Measurements from ENCODE around the gene GDPD3. TPM values are rescaled to one million over a fixed set of nuclear protein-coding genes. Genes with fewer than 3 reads are reported as not detected.

Gene GDPD3
- total and polyA plus RNA-seq, 9 of the 15 experiments (the other 6 are each of a cell fraction or from before 2014, with no cell fraction given) = 0.47 to 3.9 (median 1.1) TPM

GRCh38 chr16:30065102-30065942, 48.0 kb downstream of the GDPD3 start, which contains the start of gene ALDOA:
Gene ALDOA, plus strand, starts transcription at chr16:30065760. Its CDS starts 1,138 bp downstream, at chr16:30066898.
- intact Hi-C loops (cut with micrococcal nuclease) = loop anchor here (10.0 kb wide), 2 partner anchors 309 to 589 kb away; partner anchors contain the start of genes FBRS, MYL11, PRR14 and TBC1D10B
- Histone ChIP-seq H3K9ac (ENCODE audit: insufficient read depth in 1 of 2, low read depth in 2 of 2, low read length in 2 of 2) (peak within 1 kb of the TSS; percentile 93 to 100), H2AFZ (ENCODE audit: low read depth, low read length) (peak within 1 kb of the TSS; percentile 86), H3K4me3 (peak within 1 kb of the TSS; percentile 88), H4K20me1 (replicated peaks; ENCODE audit: control insufficient read depth, insufficient read depth, low read length) (peaks cover 43% of the 10 kb centered on the region), H3K27ac (ENCODE audit: extremely low read depth, low read depth, low read length) (peak within 1 kb of the TSS; percentile 99), H3K27me3 (ENCODE audit: control insufficient read depth in 2 of 2, insufficient read depth in 2 of 2, low read length in 2 of 2) (no peaks in the 10 kb centered on the region), H3K9me3 (replicated peaks; ENCODE audit: control insufficient read depth, insufficient read depth, low read depth, low read length) (no peaks in the 10 kb centered on the region), H3K9me1 (ENCODE audit: control insufficient read depth, insufficient read depth, low read length) (peaks cover 17% of the 10 kb centered on the region), H3K36me3 (ENCODE audit: control insufficient read depth, insufficient read depth, low read length) (peaks cover 42% of the 10 kb centered on the region), H3K4me1 (replicated peaks in 1 of 2; ENCODE audit: control insufficient read depth in 2 of 2, insufficient read depth in 2 of 2, low read length in 2 of 2) (peaks cover 46 to 65% of the 10 kb centered on the region in 2 experiments), H3K4me2 (ENCODE audit: insufficient read depth, low read length) (peak within 1 kb of the TSS; percentile 99), H3K79me2 (ENCODE audit: control insufficient read depth, insufficient read depth, low read length) (peaks cover 71% of the 10 kb centered on the region)
- in situ Hi-C loops (cut with MboI) = no loop called here
- ATAC-seq = peak; percentile 92
- FAIRE-seq = peak; percentile 93
- WGBS (ENCODE audit: insufficient coverage, low coverage, missing lambda C conversion rate) = 1% methylated on average over 72 of the region's 99 CpGs
- BruUV-seq (replicated peaks) = TSS peak; percentile 94
- POLR2A ChIA-PET = interaction anchor here (0.6 to 2.7 kb wide), 18 partner anchors 9 to 646 kb away, joined by 3 to 29 read pairs (median 4); partner anchors contain the start of genes PPP4C, PRRT2 and TBX6
- DNase-seq (ENCODE audit: extremely low read depth in 1 of 4, low spot score in 3 of 4) = peak; percentile 88 to 99 (median 92)
- CTCF ChIA-PET (ENCODE audit: low intra/inter-chr PET ratio) = no interaction called here
- no peak for TF ChIP-seq HNRNPH1 (optimal IDR thresholded peaks at IDR 0.05; ENCODE audit: low read depth, low read length)
- no peak for TF ChIP-seq GATA2 (CRISPR knock-in tag; IDR thresholded peaks at IDR 0.05)
- peak; percentile 65 for TF ChIP-seq USF1 (CRISPR knock-in tag; IDR thresholded peaks at IDR 0.05)
- TF ChIP-seq KDM4B (IDR thresholded peaks at IDR 0.05; ENCODE audit: borderline replicate concordance in 2 of 2, low read depth in 1 of 2) = peak in 1 of 2 experiments; percentile 31; a peak in 1 of 4 replicates
- no peak; the same call in 1 of the 2 replicates for TF ChIP-seq RFX1 (IDR thresholded peaks at IDR 0.05)
- TF ChIP-seq EWSR1 (IDR thresholded peaks at IDR 0.05; ENCODE audit: borderline replicate concordance, low read depth, partially characterized antibody) = no peak
- peak; percentile 61 for TF ChIP-seq ZNF143 (CRISPR knock-in tag; IDR thresholded peaks at IDR 0.05)
- TF ChIP-seq GABPB2 (CRISPR knock-in tag; conservative IDR thresholded peaks at IDR 0.05) = no peak
- no peak for TF ChIP-seq ZNF280B (CRISPR knock-in tag; IDR thresholded peaks at IDR 0.05)
- TF ChIP-seq ZNF830 (CRISPR knock-in tag; IDR thresholded peaks at IDR 0.05) = peak; percentile 65; the same call in 1 of the 2 replicates
- TF ChIP-seq ZNF395 (CRISPR knock-in tag; IDR thresholded peaks at IDR 0.05) = no peak
- TF ChIP-seq E2F4 (CRISPR knock-in tag; IDR thresholded peaks at IDR 0.05; ENCODE audit: low read depth) = 0 out of 2 replicates have a peak, but pooled peaks have one; percentile 42
- TF ChIP-seq ASH1L (IDR thresholded peaks at IDR 0.05; ENCODE audit: borderline replicate concordance, low read depth, partially characterized antibody) = no peak
- peak; percentile 97 for TF ChIP-seq CTBP1 (IDR thresholded peaks at IDR 0.05; ENCODE audit: borderline replicate concordance)

Measured in K562 (cell line).